ENCODE data around the gene NAA80.

- TF ChIP-seq CTCF (IDR thresholded peaks at IDR 0.05) (no peak), EZH2 (IDR thresholded peaks at IDR 0.05) (no peak), EZH2phosphoT487 (IDR thresholded peaks at IDR 0.05) (no peak)
These were observed 22.8 kb upstream of the NAA80 start for GRCh38 chr3:50322115-50322385.
